ENCODE measurements around the gene H1-8. TPM values are rescaled to one million over a fixed set of nuclear protein-coding genes. Genes with fewer than 3 reads are reported as not detected.

H1-8 gene
- total and polyA plus RNA-seq, 11 donors, result not detected

GRCh38 chr3:129506231-129506742, 36.7 kb upstream of the H1-8 start:
- ATAC-seq, result no peak
- intact Hi-C loops (cut with DNase I), result loop anchor here in 6 of 10 donors (5.0 to 10.0 kb wide), 3 partner anchors 46 to 119 kb away; no protein-coding TSS in a partner anchor
- Histone ChIP-seq H3K27me3 (no peaks in the 10 kb centered on the region), H3K36me3 (peaks cover 0 to 45% (median 10%) of the 10 kb centered on the region in 9 donors), H3K4me1 (peaks cover 4 to 76% (median 39%) of the 10 kb centered on the region in 12 donors), H3K27ac (no peak overlapping the region), H3K4me3 (no peak overlapping the region), H3K9me3 (no peaks in the 10 kb centered on the region)
- no peak for TF ChIP-seq CTCF (IDR thresholded peaks at IDR 0.05)
- TF ChIP-seq POLR2A (IDR thresholded peaks at IDR 0.05), result no peak
- DNase-seq, result peak in 1 of 5 donors; percentile 25
- 65 to 79% (median 73%) methylated on average over 9 of the region's 9 CpGs for WGBS, 4 donors

GRCh38 chr3:129507181-129507831, 35.7 kb upstream of the H1-8 start:
- Histone ChIP-seq H3K27ac (peak overlapping the region in 6 of 12 donors; percentile 11 to 34 (median 15)), H3K36me3 (peaks cover 0 to 54% (median 11%) of the 10 kb centered on the region in 9 donors), H3K4me3 (no peak overlapping the region), H3K27me3 (no peaks in the 10 kb centered on the region), H3K9me3 (no peaks in the 10 kb centered on the region), H3K4me1 (peaks cover 0 to 69% (median 31%) of the 10 kb centered on the region in 12 donors)
- WGBS, 4 donors, result 31 to 50% (median 42%) methylated on average over 7 to 9 of the region's 9 CpGs
- TF ChIP-seq POLR2A (IDR thresholded peaks at IDR 0.05), result no peak
- no peak for TF ChIP-seq CTCF (IDR thresholded peaks at IDR 0.05)
- ATAC-seq (peak; percentile 76 to 82 (median 78)), DNase-seq (peak; percentile 50 to 72 (median 62))
- intact Hi-C loops (cut with DNase I), result loop anchor here in 6 of 10 donors (5.0 to 10.0 kb wide), 3 partner anchors 45 to 117 kb away; no protein-coding TSS in a partner anchor

- intact Hi-C loops (cut with DNase I), result no loop called here
- no peak overlapping the region for H3K27ac ChIP-seq
- H3K4me1 ChIP-seq, result peaks cover 0 to 17% (median 5%) of the 10 kb centered on the region in 12 donors
- DNase-seq (no peak), ATAC-seq (no peak)
- H3K27me3 ChIP-seq, result no peaks in the 10 kb centered on the region
- H3K36me3 ChIP-seq, result peaks cover 0 to 36% (median 13%) of the 10 kb centered on the region in 9 donors
- TF ChIP-seq POLR2A (IDR thresholded peaks at IDR 0.05) (no peak), CTCF (IDR thresholded peaks at IDR 0.05) (no peak)
- H3K4me3 ChIP-seq, result no peak overlapping the region
- H3K9me3 ChIP-seq, result no peaks in the 10 kb centered on the region
Observed at GRCh38 chr3:129512595-129512994, 30.4 kb upstream of the H1-8 start.

GRCh38 chr3:129513705-129514104, 29.3 kb upstream of the H1-8 start:
- no peak for DNase-seq
- peaks cover 0 to 11% (median 2%) of the 10 kb centered on the region in 12 donors for H3K4me1 ChIP-seq
- no peaks in the 10 kb centered on the region for H3K9me3 ChIP-seq
- TF ChIP-seq CTCF (IDR thresholded peaks at IDR 0.05) (no peak), POLR2A (IDR thresholded peaks at IDR 0.05) (no peak)
- peaks cover 0 to 46% (median 13%) of the 10 kb centered on the region in 9 donors for H3K36me3 ChIP-seq
- 88 to 95% (median 91%) methylated on average over 8 of the region's 8 CpGs for WGBS, 4 donors
- peak in 1 of 4 donors; percentile 19 for ATAC-seq
- intact Hi-C loops (cut with DNase I), result no loop called here
- H3K27ac ChIP-seq, result no peak overlapping the region
- H3K4me3 ChIP-seq, result no peak overlapping the region
- H3K27me3 ChIP-seq, result no peaks in the 10 kb centered on the region

All from heart left ventricle (tissue), 16 donors.